Head of caudate nucleus (tissue), 42 donors: ENCODE measurements around the gene CDCP2.
"Not testable (repeated sequence)": the region's sequence is repeated elsewhere in the genome, so short reads cannot be mapped to it uniquely, and the experiment has no call there.

ENCODE experiments used
- DNase-seq, 42 donors: peaks; one replicate each; pipeline versions ENCODE4 v3.0.0 to v3.0.0-alpha.2; 2020 to 2021; ENCODE audit warnings: mixed read lengths in 7 of 42
- intact Hi-C: fragments of 100-400 bp; cut with DNase I; formaldehyde crosslinking; loops from one replicate; pipeline ENCODE4 v1.15.0; 2022

The CDCP2 gene

DNA sequence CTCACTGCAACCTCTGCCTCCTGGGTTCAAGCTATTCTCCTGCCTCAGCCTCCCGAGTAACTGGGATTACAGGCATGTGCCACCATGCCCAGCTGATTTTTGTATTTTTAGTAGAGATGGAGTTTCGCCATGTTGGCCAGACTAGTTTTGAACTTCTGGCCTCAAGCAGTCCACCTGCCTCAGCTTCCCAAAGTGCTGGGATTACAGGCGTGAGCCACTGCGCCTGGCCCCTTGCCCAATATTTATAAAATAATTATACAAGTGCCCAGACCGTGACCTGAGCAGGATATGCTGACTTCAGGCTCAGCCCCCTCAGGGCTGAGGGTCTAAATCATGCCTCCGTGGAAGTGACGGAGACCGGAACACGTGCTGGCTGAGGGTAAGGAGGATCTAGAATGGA, 48.2 kb downstream of the CDCP2 start:
- intact Hi-C loops, result not testable (repeated sequence)

DNA sequence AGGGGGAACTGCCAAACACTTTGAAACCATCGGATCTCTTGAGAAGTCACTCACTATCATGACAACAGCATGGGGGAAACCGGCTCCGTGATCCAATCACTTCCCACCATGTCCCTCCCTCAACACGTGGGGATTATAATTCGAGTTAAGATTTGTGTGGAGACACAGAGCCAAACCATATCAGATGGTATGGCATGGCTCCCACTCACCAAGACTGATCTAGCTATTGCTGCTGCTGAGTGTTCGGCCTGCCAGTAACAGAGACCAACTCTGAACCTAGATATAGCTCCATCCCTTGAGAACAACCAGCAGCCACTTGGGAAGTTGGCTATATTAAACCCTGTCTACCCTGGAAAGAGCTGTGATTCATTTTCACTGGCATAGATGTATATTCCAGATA, 49.4 kb downstream of the CDCP2 start:
- intact Hi-C loops, result no loop called here
- peak in 1 of 42 donors; percentile 8 for DNase-seq

More for the DNA sequence above, 48.2 kb downstream of the CDCP2 start:
- peak in 1 of 42 donors; percentile 0 for DNase-seq

DNA sequence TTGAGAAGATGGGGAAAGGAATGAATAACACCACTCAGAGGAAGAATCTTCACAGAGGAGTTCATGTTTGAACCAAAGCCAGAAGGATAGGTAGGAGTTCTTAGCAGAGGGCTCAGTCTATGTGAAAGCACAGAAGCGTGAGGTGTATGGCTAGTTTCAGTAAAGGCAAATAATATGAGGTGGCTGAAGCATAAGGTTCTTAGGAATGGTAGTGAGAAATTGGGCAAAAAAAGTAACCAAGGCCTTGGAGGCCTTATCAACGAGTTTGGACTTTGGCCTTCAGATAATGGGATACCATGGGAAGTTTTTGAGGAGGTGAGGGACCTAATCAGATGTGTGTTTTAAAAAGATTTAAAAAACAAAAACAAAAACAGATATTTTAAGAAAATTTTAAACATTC, 52.3 kb downstream of the CDCP2 start:
- DNase-seq, result no peak
- intact Hi-C loops, result no loop called here

DNA sequence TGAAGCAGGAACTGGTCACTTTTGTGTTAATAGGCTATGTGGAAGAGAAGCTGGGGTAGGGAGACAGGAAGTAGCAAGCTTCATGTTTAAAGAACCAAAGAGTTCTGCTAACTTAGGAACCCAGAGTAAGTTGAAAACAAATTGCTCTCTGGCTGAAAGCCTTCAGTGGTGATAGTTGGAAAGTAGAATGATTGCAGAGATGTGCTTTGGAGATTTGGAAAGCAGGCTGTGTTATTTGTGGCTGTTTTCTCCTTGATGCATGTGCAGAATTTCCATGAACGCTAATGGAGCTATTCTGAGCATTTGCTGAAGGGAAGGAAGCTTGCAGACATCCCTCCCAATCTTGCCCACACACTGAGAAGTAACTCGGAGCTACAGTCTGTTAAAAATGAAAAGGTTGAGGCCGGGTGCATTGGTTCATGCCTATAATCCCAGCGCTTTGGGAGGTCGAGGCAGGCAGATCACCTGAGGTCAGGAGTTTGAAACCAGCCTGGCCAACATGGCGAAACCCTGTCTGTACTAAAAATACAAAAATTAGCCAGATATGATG, 53.7 kb downstream of the CDCP2 start:
- peak in 6 of 42 donors; percentile 20 to 58 (median 28) for DNase-seq
- intact Hi-C loops, result no loop called here

DNA sequence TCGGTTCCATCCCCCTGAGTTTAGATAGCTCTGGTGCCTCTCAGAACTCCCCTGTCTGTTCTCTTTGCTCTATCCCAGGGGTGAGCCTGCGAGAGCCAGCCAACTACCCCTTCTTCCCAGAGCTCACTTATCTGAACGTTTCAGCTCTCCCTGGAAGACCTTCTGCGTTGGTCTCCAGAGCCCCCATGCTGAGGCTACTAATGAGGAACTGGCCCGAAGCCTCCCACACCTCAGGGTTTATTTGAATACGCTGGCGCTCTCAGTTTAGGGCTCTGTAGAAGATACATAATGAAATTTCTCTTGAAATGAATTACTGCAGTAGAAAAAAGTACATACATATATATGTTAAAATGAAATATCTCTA, 55.9 kb downstream of the CDCP2 start:
- DNase-seq, result no peak
- intact Hi-C loops, result no loop called here

DNA sequence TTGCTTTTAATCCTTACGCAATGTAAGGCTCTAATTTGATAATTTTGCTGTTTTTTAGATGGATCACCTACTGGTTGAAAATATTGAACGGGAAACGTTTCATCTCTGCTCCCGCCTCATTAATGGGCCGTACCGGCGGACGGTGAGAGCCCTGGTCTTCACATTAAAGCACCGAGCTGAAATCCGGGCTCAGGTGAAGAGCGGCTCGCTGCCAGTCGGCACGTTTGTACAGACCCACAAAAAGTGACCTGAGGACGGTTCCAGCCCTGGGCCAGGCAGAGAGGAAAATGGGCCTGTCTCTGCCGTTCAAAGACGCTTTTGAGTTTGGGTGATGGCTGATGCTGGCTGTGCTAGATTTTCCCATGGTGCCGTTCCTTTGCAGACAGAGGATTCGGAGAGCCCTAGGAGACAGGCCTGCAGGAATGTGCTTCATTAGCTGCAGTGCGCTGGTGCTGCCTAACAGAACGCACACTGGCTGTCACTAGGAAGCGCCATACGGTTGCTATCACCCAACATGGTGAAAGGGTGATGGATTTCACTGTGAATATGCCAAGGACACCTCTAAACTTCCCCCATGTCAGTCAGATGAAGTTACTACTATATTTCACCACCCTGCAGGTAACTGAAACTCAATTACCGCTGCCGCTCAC, 56.4 kb downstream of the CDCP2 start:
- DNase-seq, result no peak
- intact Hi-C loops, result no loop called here

DNA sequence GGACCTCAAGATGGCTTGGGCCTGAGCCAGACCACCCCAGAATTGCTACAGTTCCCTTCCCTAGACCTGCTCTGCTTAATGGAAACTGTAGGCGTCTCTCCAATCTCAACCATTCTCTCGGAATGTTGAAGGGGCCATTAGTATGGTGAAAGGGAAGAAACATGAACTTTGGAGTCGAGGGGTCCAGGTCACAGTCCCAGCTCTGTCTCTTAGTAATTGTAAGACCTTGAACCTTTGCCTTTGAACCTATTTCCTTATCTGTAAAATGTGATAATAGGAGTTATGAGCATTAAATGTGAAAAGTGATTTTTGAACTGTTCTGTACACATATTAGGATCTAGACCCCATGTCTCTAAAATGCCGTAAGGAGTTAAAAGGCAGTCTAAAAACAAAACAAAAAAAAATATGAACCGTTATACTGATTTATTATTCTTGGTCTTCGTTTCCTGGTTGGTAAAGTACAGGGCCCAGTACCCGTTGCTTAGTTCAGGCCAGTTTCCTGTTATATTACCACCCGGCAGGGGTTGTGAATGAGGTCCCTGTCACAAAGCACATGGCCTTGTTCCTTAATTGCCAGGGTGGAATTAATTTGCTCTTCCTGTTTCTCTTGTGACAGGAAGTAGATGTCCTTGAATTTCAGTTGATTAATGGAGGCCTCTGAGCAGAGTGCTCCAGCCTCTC, 57.1 kb downstream of the CDCP2 start:
- intact Hi-C loops, result no loop called here
- DNase-seq, result no peak

DNA sequence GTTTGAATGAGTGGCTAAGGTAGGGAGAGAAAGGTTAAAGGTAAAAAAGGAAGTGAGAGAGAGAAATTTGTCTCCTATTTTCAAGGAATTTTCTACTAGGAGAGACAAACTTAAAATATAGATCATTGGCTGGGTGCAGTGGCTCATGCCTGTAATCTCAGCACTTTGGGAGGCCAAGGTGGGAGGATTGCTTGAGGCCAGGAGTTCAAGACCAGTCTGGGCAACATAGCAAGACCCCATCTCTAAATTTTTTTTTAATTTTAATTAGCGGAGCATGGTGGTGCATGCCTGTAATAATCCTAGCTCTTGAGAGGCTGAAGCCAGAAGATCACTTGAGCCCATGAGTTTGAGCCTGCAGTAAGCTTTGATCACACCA, 58.1 kb downstream of the CDCP2 start:
- intact Hi-C loops, DNase-seq: not testable (repeated sequence)

DNA sequence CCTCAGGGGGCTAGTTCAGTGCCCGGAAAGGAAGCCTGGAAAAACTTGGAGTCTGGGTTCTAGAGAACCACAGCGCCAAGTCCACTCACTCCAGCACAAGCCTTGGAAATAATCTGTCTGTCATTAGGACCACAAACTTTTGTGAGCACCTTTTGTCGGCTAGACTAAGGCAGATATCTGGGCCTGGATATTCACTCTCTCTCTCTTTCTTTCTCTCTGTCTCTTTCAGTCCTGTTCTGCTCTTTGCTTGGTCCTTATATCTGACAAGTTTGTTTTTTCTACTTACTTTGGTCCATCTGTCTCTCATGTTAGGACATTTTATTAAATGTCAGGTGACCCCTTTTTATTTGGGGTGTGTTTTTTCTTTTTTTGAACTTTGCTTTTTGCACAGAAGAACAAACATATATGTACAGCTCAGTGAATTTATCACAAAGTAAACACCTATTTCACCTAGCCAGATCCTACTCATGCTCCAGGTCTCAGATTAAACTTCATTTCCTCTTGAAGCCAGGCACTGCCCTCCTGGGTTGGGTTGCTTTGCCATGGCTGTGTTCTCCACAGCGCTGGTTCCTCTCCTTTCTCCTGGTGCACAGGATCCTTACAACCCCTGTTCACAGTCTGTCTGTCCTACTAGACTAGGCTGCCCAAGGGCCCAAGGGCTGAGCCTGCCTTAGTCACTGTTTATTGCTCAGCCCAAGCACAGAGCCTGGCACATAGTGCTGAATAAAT, 58.6 kb downstream of the CDCP2 start:
- DNase-seq, result no peak
- intact Hi-C loops, result no loop called here

DNA sequence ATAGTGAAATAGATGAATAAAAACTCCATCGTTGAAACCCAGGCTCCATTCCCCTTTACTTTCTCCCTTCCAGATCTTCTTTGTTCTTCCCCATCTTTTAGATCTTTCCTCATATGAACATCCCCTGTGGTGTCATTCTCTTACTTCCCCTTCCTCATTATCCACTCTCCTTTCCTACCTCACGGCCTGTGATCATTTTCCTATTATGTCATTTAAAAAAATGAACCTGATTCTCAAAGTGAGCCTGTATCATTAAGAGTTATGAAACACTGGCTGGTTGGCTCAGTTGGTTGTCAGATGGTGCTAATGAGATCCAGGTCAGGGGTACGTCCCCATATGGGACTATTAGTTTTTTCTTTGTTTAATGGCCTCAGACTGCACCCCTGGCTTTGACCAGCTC, 61.1 kb downstream of the CDCP2 start:
- intact Hi-C loops, result no loop called here
- no peak for DNase-seq

DNA sequence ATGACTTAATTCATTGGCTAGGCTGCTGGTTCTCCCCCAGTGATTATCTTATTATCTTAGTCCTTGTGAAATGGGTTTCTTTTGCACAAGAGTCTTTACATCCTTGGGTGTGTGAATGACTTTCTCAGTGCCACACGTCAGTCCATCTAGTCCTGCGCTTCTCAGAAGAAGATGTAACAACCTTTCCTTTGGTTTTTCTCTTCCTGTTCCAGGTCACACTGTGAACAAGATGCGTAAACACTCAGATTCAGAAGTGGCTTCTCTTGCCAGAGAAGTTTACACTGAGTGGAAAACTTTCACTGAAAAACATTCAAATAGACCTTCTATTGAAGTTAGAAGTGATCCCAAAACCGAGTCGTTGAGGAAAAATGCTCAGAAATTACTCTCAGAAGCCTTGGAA, 64.4 kb downstream of the CDCP2 start:
- DNase-seq, result no peak
- intact Hi-C loops, result no loop called here

DNA sequence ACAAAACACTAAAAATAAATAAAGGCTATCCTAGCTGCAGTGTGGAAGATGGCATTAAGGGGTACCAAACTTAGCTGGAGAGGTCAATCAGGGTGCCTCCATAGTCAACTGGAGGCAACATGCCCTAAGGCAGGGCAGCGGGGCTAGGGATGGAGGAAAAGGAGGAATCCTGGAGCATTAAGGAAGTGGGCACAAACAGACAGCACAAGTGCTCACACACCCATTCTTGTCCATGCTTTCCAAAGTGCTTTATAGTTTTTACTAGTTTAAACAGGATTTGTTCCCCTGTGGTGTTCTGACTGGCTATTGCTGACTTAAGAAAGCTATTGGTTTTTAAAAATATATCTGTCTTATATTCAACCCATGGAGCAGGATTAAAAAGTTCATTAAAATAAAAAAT, 66.0 kb downstream of the CDCP2 start:
- intact Hi-C loops, result no loop called here
- no peak for DNase-seq

DNA sequence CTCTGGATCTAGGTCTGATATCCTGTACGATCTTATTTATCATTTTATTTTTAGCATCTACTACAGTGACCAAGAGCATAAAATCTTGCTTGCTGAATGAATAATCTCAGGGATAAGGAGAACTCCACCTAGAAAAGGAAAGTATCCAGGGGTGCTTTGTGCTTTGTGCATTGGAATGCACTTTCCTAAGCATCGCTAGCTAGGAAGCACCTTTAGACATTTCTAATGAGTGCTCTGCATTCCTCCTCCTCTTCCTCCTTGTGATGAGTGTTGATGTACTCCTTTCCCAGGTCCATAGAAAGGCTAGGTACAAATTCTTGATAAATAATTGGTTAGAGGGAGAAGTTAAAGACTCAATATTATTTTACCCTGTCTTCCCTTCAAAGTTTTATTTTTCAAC, 68.0 kb downstream of the CDCP2 start:
- intact Hi-C loops, result no loop called here
- DNase-seq, result no peak
